HAP-1 (cell line): ENCODE measurements around the gene LRRC8B.

ENCODE experiments used
- DNase-seq, 2 experiments: peaks; one replicate each; pipeline ENCODE4 v3.0.0-alpha.2; 2016 to 2020; ENCODE audit warnings: low spot score in 2 of 2
- H3K27me3 ChIP-seq: fragments of 250-450 bp; sonication (Bioruptor Pico); 2 replicates; pipeline ENCODE4 v1.5.1; 2020; ENCODE audit warnings: low read depth, mild to moderate bottlenecking, moderate library complexity
- H3K36me3 ChIP-seq: fragments of 250-450 bp; sonication (Bioruptor Pico); replicated peaks from 2 replicates; pipeline ENCODE4 v1.5.1; 2020; ENCODE audit warnings: mild to moderate bottlenecking
- H3K4me1 ChIP-seq: fragments of 250-450 bp; sonication (Bioruptor Pico); 2 replicates; pipeline ENCODE4 v1.5.1; 2020; ENCODE audit warnings: mild to moderate bottlenecking
- H3K4me3 ChIP-seq: fragments of 250-450 bp; sonication (Bioruptor Pico); 2 replicates; pipeline ENCODE4 v1.5.1; 2020; ENCODE audit warnings: mild to moderate bottlenecking, moderate library complexity
- H3K9me3 ChIP-seq: fragments of 250-450 bp; sonication (Bioruptor Pico); 2 replicates; pipeline ENCODE4 v1.5.1; 2020; ENCODE audit warnings: mild to moderate bottlenecking, moderate library complexity
- in situ Hi-C: fragments of 300-500 bp; cut with MboI; formaldehyde crosslinking; loops from 3 replicates; pipeline ENCODE4 v1.14.3; 2020; ENCODE audit warnings: low sequenced_read_pairs, inconsistent platforms, mixed read lengths

The LRRC8B gene

DNA sequence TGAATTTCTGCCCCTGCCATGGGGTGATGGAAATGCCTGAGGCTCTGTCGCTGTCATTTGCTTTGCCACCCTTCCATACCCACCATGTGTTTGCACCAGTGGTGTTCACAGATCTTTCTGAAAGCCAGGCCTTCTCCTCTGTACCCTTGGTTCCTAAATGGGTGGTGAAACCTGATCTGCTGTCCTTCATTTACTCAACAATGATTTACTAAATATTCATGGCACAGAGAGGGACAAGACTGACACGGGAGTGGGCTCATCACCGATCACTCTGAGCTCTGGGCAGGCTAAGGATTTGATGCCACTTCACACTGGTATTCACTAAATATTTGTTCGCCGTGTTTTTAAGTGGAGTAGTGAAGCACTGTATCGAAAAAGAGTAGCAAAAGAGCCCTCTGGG, 40.9 kb downstream of the LRRC8B start:
- no peak overlapping the region for H3K4me3 ChIP-seq
- in situ Hi-C loops, result no loop called here

DNA sequence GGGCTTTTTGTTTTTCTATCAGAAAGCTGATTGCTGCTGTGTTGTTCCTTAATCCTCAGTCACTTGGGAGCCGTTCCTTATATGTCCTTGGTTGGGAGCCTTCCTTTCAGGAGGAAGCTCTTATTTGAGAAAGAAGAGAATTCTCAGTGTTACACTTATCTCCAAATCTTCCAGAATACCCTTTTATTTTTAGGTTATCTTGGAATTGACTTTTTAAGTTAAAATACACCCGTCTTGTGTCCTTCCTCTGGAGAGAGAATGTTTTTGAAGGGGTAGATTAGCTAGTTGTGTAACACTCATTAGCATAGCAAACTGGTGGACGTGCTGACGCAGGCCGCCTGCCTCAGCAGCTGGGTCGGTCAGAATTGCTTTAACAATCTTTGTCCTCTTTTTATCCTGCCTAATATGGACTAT, 42.1 kb downstream of the LRRC8B start:
- DNase-seq, result peak; percentile 52 to 77
- Histone ChIP-seq H3K9me3 (0 out of 2 replicates have a peak, but pooled peaks cover 2% of the 10 kb centered on the region), H3K4me1 (peaks cover 47% of the 10 kb centered on the region), H3K27me3 (no peaks in the 10 kb centered on the region), H3K4me3 (no peak overlapping the region), H3K36me3 (peaks cover 18% of the 10 kb centered on the region; the same call in 1 of the 2 replicates)
- in situ Hi-C loops, result no loop called here

More for the DNA sequence above, 40.9 kb downstream of the LRRC8B start:
- no peaks in the 10 kb centered on the region for H3K9me3 ChIP-seq
- H3K27me3 ChIP-seq, result no peaks in the 10 kb centered on the region
- no peak for DNase-seq
- peaks cover 16% of the 10 kb centered on the region; the same call in 1 of the 2 replicates for H3K36me3 ChIP-seq
- H3K4me1 ChIP-seq, result peaks cover 47% of the 10 kb centered on the region

DNA sequence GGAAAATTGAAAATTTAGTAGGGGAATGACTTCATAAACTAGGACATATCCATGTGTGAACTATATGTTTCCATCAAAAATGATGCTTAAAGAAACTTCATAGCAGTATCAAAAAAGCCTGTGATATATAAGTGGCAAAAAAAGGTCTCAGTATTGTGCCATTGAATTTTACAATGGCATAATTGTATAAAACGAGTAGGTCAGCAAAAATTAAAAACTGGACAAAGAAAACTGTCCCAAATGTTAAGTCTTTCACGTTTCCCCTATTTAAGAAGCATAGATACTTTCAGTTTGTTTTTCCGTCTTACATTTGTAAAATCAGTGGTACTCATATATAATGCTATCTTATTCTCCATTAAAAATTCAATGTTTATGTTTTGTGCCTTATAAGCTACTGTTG, 43.2 kb downstream of the LRRC8B start:
- DNase-seq, result no peak
- H3K4me1 ChIP-seq, result peaks cover 45% of the 10 kb centered on the region
- no peak overlapping the region for H3K4me3 ChIP-seq
- 0 out of 2 replicates have a peak, but pooled peaks cover 2% of the 10 kb centered on the region for H3K9me3 ChIP-seq
- H3K36me3 ChIP-seq, result peaks cover 18% of the 10 kb centered on the region; the same call in 1 of the 2 replicates
- no peaks in the 10 kb centered on the region for H3K27me3 ChIP-seq
- in situ Hi-C loops, result no loop called here

DNA sequence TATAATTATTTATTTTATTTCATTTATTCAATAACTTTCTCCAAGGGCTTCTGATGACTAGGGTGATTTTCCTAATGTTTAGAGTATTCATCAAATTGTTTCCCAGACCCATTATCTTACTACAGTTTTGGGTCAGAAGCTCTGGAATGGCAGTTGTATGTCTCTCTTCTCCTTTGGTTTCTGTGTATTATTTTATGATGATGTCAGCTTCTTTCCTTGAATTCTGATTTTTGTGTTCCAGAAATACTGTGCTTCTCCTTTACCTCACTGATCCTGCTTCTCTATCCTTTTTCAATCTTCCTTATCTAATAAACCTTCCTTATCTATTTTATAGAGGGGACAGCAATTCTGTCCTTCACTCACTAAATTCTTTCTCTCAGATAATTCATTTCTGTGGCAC, 48.8 kb downstream of the LRRC8B start:
- in situ Hi-C loops, result no loop called here
- DNase-seq, result no peak
- H3K27me3 ChIP-seq, result no peaks in the 10 kb centered on the region
- peaks cover 18% of the 10 kb centered on the region; the same call in 1 of the 2 replicates for H3K36me3 ChIP-seq
- 0 out of 2 replicates have a peak, but pooled peaks cover 2% of the 10 kb centered on the region for H3K9me3 ChIP-seq
- H3K4me3 ChIP-seq, result no peak overlapping the region
- peaks cover 39% of the 10 kb centered on the region for H3K4me1 ChIP-seq

DNA sequence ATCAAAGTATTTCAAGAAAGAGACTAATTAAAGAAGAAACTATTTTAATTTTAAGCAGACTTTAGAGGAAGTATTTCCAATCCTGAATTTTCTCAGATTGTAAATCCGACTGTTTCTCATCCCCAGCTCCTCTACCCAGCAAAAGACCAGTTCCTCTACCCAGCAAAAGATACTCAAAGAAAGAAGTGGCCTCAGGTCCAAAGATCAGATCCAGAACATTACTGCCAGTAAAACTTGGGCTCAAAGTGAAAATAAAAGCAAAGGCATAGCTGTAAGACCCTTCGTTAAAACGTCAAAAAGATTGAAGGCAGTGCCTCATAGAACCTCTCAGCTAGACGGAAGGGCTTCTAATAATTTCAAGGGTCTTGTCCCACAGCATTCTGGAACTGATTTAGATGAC, 50.0 kb downstream of the LRRC8B start:
- in situ Hi-C loops, result no loop called here
- Histone ChIP-seq H3K4me3 (no peak overlapping the region), H3K4me1 (peaks cover 37% of the 10 kb centered on the region), H3K27me3 (no peaks in the 10 kb centered on the region), H3K36me3 (peaks cover 11% of the 10 kb centered on the region; the same call in 1 of the 2 replicates), H3K9me3 (0 out of 2 replicates have a peak, but pooled peaks cover 2% of the 10 kb centered on the region)
- no peak for DNase-seq

DNA sequence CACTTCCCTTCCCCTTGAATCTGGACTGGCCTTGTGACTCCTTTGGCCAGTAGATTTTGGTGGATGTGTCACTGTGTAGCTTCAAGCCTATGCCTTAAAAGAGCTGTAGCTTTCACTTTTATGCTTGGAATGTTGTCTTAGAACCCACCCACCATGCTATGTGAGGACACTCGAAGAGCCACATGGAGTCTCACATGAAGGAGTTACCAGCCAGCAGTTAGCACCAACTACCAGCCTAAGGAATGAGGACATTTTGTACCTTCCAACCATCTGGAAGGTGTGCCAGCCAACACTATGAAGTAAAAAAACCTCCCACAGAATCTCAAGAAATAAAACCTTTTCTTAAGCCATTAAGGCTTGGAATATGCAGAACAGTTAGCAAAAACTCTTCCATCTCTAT, 50.6 kb downstream of the LRRC8B start:
- Histone ChIP-seq H3K27me3 (no peaks in the 10 kb centered on the region), H3K9me3 (0 out of 2 replicates have a peak, but pooled peaks cover 2% of the 10 kb centered on the region), H3K4me3 (no peak overlapping the region), H3K4me1 (peaks cover 37% of the 10 kb centered on the region), H3K36me3 (peaks cover 11% of the 10 kb centered on the region)
- in situ Hi-C loops, result no loop called here
- no peak for DNase-seq

DNA sequence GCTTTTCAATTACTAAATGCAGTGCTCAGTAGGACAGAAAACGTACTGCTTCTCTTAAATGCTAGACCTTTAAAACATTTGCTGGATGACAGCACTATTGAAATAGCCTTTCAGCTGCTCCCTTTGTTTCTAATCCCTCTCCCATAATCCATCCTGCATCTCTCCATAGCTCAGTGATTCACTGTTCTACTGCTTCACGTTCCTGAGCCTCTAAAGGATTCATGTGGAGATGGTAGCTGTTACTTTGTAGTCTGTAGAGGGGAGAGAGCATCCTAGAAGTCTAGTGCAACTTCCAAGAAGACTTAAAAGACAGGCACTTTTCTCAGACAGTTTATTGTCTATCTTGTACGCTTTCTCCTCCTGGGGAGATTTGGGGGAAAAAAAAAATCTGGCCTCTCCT, 51.4 kb downstream of the LRRC8B start:
- peaks cover 12% of the 10 kb centered on the region for H3K36me3 ChIP-seq
- H3K4me3 ChIP-seq, result no peak overlapping the region
- in situ Hi-C loops, result no loop called here
- H3K27me3 ChIP-seq, result no peaks in the 10 kb centered on the region
- no peaks in the 10 kb centered on the region for H3K9me3 ChIP-seq
- peak; percentile 51 to 96 for DNase-seq
- peaks cover 37% of the 10 kb centered on the region for H3K4me1 ChIP-seq

DNA sequence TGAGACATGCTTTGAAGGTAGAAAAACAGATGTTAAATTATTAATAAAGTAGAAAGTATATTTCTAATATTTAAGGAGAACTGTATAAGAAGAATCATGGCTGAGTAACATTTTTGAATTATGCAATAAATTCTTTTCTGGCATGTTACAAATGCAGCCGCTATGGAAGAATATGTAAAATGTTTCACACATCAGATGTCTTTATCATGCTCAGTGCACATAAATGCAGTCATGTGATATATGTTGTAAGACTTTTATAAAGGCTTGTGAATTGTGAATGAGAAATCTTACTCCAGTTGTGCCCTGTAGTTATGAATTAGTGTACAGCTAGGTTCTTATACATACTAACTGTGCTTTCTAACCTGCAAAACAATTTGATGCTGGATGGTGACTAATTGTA, 53.5 kb downstream of the LRRC8B start:
- in situ Hi-C loops, result no loop called here
- H3K9me3 ChIP-seq, result no peaks in the 10 kb centered on the region
- H3K4me3 ChIP-seq, result no peak overlapping the region
- no peaks in the 10 kb centered on the region for H3K27me3 ChIP-seq
- peaks cover 22% of the 10 kb centered on the region for H3K36me3 ChIP-seq
- no peak for DNase-seq
- H3K4me1 ChIP-seq, result peaks cover 37% of the 10 kb centered on the region

DNA sequence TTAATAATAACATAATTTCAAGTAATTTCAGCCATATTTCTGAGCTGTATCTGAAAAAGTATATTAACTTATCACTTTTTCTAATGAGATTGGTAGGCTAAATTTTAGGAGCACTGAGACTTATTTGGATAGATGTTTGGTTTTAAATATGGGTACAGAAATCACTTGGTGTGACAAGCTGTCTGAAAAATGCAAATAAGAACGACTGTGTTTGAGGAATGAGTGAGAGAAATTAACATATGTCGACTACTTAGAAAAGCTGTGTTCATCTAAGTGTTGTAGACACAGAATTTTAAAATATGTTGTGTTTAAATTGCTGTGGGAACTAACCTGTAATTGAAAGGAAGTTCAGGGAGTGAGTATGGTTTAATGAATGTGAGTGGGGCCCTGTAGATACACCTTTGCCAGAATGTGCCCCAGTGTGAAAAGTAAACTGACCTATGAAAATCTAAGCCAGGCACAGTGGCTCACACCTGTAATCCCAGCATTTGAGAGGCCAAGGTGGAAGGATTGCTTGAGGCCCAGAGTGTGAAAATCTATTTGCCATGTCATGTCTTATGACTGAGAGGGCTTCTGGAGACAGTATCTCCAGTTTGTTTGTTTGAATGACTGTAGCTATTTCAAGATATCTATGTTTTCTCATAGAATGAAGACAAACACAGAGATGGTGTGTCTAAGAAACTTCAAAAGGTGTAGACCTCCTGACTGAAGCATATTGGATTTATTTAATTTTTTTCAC, 54.5 kb downstream of the LRRC8B start:
- H3K4me1 ChIP-seq, result peaks cover 37% of the 10 kb centered on the region
- no peak for DNase-seq
- H3K9me3 ChIP-seq, result no peaks in the 10 kb centered on the region
- no peaks in the 10 kb centered on the region for H3K27me3 ChIP-seq
- in situ Hi-C loops, result no loop called here
- no peak overlapping the region for H3K4me3 ChIP-seq
- H3K36me3 ChIP-seq, result peaks cover 30% of the 10 kb centered on the region

DNA sequence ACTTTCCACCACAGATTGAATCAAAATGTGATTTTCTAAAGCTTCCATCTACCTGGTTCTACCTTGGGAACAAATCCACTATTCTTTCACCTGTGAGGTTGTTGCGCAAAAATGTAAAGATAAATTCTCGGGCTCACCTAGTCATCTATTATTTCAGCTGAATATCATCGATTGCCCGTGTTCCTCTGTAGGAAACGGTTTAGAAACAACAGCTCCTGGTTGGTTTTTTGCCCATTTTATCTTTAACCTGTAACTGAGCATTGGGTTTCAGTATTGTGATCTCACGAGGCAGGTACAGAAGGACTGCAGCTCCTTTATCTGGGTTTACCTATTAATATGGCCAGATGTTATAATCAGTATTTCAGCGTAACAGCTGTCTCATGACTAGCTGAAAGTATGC, 55.4 kb downstream of the LRRC8B start:
- H3K4me3 ChIP-seq, result no peak overlapping the region
- DNase-seq, result no peak
- peaks cover 39% of the 10 kb centered on the region for H3K36me3 ChIP-seq
- in situ Hi-C loops, result no loop called here
- H3K27me3 ChIP-seq, result no peaks in the 10 kb centered on the region
- H3K9me3 ChIP-seq, result no peaks in the 10 kb centered on the region
- peaks cover 42% of the 10 kb centered on the region for H3K4me1 ChIP-seq

DNA sequence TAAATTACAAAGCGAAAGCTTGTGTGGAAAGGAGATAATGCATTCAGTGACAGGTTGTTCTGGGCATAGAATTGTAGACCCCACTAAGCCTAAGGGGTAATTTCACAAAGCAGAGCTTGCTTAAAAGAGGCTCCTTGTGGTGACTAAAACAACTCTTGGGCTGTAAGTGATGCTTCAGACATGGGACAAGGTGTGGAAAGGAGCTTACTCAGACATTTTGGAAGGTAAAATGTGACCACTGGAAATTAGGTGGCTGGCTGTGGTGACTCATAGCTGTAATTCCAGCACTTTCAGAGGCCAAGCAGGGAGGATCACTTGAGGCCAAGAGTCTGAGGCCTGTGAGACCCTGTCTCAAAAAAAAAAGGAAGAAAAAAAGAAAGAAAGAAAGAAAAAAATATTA, 57.2 kb downstream of the LRRC8B start:
- peaks cover 42% of the 10 kb centered on the region for H3K4me1 ChIP-seq
- H3K4me3 ChIP-seq, result no peak overlapping the region
- DNase-seq, result no peak
- peaks cover 46% of the 10 kb centered on the region for H3K36me3 ChIP-seq
- no peaks in the 10 kb centered on the region for H3K9me3 ChIP-seq
- no peaks in the 10 kb centered on the region for H3K27me3 ChIP-seq
- in situ Hi-C loops, result no loop called here

DNA sequence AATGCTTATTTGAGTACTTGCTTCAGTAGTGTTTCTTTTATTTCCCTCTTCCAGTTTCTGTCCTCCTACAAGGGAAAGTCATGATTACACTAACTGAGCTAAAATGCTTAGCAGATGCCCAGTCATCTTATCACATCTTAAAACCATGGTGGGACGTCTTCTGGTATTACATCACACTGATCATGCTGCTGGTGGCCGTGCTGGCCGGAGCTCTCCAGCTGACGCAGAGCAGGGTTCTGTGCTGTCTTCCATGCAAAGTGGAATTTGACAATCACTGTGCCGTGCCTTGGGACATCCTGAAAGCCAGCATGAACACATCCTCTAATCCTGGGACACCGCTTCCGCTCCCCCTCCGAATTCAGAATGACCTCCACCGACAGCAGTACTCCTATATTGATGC, 57.9 kb downstream of the LRRC8B start:
- no peak for DNase-seq
- Histone ChIP-seq H3K36me3 (peaks cover 46% of the 10 kb centered on the region), H3K4me1 (peaks cover 38% of the 10 kb centered on the region), H3K27me3 (no peaks in the 10 kb centered on the region), H3K9me3 (no peaks in the 10 kb centered on the region), H3K4me3 (no peak overlapping the region)
- in situ Hi-C loops, result no loop called here

DNA sequence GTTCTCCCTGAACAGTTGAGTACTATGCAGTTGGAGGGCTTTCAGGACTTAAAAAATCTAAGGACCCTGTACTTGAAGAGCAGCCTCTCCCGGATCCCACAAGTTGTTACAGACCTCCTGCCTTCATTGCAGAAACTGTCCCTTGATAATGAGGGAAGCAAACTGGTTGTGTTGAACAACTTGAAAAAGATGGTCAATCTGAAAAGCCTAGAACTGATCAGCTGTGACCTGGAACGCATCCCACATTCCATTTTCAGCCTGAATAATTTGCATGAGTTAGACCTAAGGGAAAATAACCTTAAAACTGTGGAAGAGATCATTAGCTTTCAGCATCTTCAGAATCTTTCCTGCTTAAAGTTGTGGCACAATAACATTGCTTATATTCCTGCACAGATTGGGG, 59.6 kb downstream of the LRRC8B start:
- H3K4me1 ChIP-seq, result peaks cover 42% of the 10 kb centered on the region
- no peaks in the 10 kb centered on the region for H3K27me3 ChIP-seq
- no peak overlapping the region for H3K4me3 ChIP-seq
- in situ Hi-C loops, result no loop called here
- H3K9me3 ChIP-seq, result no peaks in the 10 kb centered on the region
- peaks cover 52% of the 10 kb centered on the region for H3K36me3 ChIP-seq
- no peak for DNase-seq

DNA sequence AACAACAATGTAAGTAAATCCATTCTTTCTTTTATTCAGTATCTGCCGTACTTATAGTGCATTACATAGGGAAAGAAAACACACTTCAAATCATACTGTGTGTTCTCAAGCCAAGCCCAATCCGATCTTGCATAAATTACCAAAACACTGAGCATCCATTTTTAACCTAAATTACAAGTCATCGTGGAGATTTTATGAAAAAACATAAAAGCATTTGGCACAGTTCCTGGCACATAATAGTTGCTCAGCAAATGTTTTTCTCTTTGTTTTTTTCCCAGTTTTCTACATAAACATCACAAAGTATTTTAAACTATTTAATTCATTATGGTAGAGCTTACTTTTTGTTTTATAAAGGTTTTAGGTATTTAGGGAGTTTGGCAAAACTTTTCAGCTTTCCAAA, 60.2 kb downstream of the LRRC8B start:
- in situ Hi-C loops, result no loop called here
- peaks cover 42% of the 10 kb centered on the region for H3K4me1 ChIP-seq
- no peaks in the 10 kb centered on the region for H3K27me3 ChIP-seq
- H3K4me3 ChIP-seq, result no peak overlapping the region
- no peaks in the 10 kb centered on the region for H3K9me3 ChIP-seq
- peaks cover 50% of the 10 kb centered on the region for H3K36me3 ChIP-seq
- DNase-seq, result no peak
